ENCODE measurements around the gene SPOCK2. TPM values are rescaled to one million over a fixed set of nuclear protein-coding genes. Genes with fewer than 3 reads are reported as not detected.

SPOCK2 gene
- total and polyA plus RNA-seq, 2 donors (not counting 3 experiments of a cell fraction or from before 2014, with no cell fraction given), result 0.40 to 1.1 TPM

GRCh38 chr10:72134785-72135767 is 46.7 kb upstream of the SPOCK2 start:
- Histone ChIP-seq H3K4me1 (ENCODE audit: control insufficient read depth, extremely low read depth, insufficient read depth, low read length) (no peaks in the 10 kb centered on the region), H3K79me2 (ENCODE audit: control insufficient read depth, insufficient read depth, low read length) (no peaks in the 10 kb centered on the region), H3K4me3 (replicated peaks in 1 of 3; ENCODE audit: insufficient read depth in 1 of 3, low read depth in 1 of 3, low read length in 3 of 3) (no peak overlapping the region), H3K9me1 (replicated peaks; ENCODE audit: control insufficient read depth, extremely low read depth, insufficient read depth, low read length) (no peaks in the 10 kb centered on the region), H3K9me3 (replicated peaks; ENCODE audit: control insufficient read depth, insufficient read depth, low read length) (no peaks in the 10 kb centered on the region), H4K20me1 (replicated peaks; ENCODE audit: control insufficient read depth, extremely low read depth, insufficient read depth, low read length) (no peaks in the 10 kb centered on the region), H3K27ac (ENCODE audit: insufficient read depth, low read depth, low read length) (no peak overlapping the region), H2AFZ (ENCODE audit: low read depth, low read length) (no peak overlapping the region), H3K27me3 (ENCODE audit: control insufficient read depth in 2 of 2, insufficient read depth in 2 of 2, low read length in 2 of 2) (no peaks in the 10 kb centered on the region), H3K4me2 (ENCODE audit: insufficient read depth, low read length) (no peak overlapping the region), H3K36me3 (ENCODE audit: control insufficient read depth in 2 of 2, extremely low read depth in 1 of 2, insufficient read depth in 2 of 2, low read length in 2 of 2) (no peaks in the 10 kb centered on the region), H3K9ac (replicated peaks; ENCODE audit: extremely low read depth, insufficient read depth, low read length) (no peak overlapping the region)
- POLR2A ChIA-PET, result no interaction called here
- CTCF ChIA-PET, result interaction anchor here (0.6 to 5.8 kb wide), 2 partner anchors 9 to 88 kb away, joined by 3 to 44 read pairs; no protein-coding TSS in a partner anchor
- no peak for FAIRE-seq
- no peak for DNase-seq (ENCODE audit: low read depth, low spot score)
- intact Hi-C loops (cut with micrococcal nuclease), result loop anchor here (5.0 kb wide), 1 partner anchor 37 kb away; no protein-coding TSS in a partner anchor
- no TSS peak for BruUV-seq (replicated peaks)
- dilution Hi-C loops (cut with MboI; ENCODE audit: extremely low pct_ligation_motif_present, low sequenced_read_pairs), result no loop called here
- TF ChIP-seq EZH2 (IDR thresholded peaks at IDR 0.05; ENCODE audit: borderline replicate concordance, low read depth, low read length, severe bottlenecking) (no peak), MAX (IDR thresholded peaks at IDR 0.05; ENCODE audit: insufficient read depth, insufficient read length) (no peak), JUN (IDR thresholded peaks at IDR 0.05; ENCODE audit: borderline replicate concordance, insufficient read depth, insufficient read length, low read depth) (no peak), POLR2AphosphoS5 (IDR thresholded peaks at IDR 0.05; ENCODE audit: insufficient read depth, low read depth, low read length) (no peak), POLR2A (IDR thresholded peaks at IDR 0.05; ENCODE audit: low read depth, low read length) (no peak), GATA2 (IDR thresholded peaks at IDR 0.05; ENCODE audit: insufficient read depth, insufficient read length, low read depth, low read length) (no peak), MYC (IDR thresholded peaks at IDR 0.05; ENCODE audit: low read depth, low read length) (no peak), FOS (IDR thresholded peaks at IDR 0.05; ENCODE audit: borderline replicate concordance, insufficient read depth, low read length) (no peak)
- TF ChIP-seq, protein P1, sequence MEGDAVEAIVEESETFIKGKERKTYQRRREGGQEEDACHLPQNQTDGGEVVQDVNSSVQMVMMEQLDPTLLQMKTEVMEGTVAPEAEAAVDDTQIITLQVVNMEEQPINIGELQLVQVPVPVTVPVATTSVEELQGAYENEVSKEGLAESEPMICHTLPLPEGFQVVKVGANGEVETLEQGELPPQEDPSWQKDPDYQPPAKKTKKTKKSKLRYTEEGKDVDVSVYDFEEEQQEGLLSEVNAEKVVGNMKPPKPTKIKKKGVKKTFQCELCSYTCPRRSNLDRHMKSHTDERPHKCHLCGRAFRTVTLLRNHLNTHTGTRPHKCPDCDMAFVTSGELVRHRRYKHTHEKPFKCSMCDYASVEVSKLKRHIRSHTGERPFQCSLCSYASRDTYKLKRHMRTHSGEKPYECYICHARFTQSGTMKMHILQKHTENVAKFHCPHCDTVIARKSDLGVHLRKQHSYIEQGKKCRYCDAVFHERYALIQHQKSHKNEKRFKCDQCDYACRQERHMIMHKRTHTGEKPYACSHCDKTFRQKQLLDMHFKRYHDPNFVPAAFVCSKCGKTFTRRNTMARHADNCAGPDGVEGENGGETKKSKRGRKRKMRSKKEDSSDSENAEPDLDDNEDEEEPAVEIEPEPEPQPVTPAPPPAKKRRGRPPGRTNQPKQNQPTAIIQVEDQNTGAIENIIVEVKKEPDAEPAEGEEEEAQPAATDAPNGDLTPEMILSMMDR (IDR thresholded peaks at IDR 0.05; ENCODE audit: extremely low read depth in 1 of 2, insufficient read depth in 1 of 2, low read depth in 1 of 2, low read length in 2 of 2), result no peak
